Keratinocyte (primary cell): ENCODE data around the gene WDR1.

Experiments used
- EZH2 ChIP-seq: IDR thresholded peaks from one replicate; pipeline ENCODE4 v1.6.1; 2012; ENCODE audit warnings: inconsistent platforms, mild to moderate bottlenecking, low read length, moderate library complexity
- TF ChIP-seq, protein P1 (sequence below), 3 experiments: IDR thresholded peaks in 1 of 3; conservative IDR thresholded peaks in 1 of 3; optimal IDR thresholded peaks in 1 of 3; 2 replicates in 2 of 3; 3 replicates in 1 of 3; pipeline versions ENCODE3 to v1.5.1; 2011; ENCODE audit warnings: low read length in 3 of 3, mild to moderate bottlenecking in 3 of 3, moderate library complexity in 2 of 3, control low read depth in 1 of 3, inconsistent platforms in 1 of 3; ENCODE audit not compliant: insufficient read depth in 2 of 3; ENCODE audit errors: extremely low read depth in 1 of 3

DNA sequence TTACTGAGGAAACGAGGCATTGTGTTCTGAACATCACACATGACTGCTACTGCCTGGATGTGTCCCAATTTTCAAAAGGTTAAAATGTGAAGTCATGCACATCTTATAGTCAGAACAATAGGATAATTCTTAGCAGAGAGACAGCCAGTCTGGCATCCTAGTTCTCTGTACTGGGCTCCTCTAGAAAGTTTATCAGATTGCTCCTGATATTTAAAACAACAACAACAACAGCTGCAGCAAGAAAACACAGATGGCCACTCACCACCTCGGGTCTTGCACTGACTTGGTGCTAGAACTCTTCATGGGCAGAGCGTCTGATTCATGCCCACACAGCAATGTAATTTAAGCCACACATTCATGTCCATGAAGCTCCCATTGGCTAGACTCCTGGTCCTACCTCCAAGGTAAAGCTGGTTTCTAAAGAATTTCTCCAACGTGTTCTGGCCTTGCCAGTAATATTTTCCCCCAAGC lies 62.0 kb downstream of the WDR1 start:
- TF ChIP-seq, protein P1, sequence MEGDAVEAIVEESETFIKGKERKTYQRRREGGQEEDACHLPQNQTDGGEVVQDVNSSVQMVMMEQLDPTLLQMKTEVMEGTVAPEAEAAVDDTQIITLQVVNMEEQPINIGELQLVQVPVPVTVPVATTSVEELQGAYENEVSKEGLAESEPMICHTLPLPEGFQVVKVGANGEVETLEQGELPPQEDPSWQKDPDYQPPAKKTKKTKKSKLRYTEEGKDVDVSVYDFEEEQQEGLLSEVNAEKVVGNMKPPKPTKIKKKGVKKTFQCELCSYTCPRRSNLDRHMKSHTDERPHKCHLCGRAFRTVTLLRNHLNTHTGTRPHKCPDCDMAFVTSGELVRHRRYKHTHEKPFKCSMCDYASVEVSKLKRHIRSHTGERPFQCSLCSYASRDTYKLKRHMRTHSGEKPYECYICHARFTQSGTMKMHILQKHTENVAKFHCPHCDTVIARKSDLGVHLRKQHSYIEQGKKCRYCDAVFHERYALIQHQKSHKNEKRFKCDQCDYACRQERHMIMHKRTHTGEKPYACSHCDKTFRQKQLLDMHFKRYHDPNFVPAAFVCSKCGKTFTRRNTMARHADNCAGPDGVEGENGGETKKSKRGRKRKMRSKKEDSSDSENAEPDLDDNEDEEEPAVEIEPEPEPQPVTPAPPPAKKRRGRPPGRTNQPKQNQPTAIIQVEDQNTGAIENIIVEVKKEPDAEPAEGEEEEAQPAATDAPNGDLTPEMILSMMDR (optimal IDR thresholded peaks at IDR 0.05 in 1 of 3, IDR thresholded peaks at IDR 0.05 in 1 of 3, conservative IDR thresholded peaks at IDR 0.05 in 1 of 3; ENCODE audit: extremely low read depth in 1 of 3, insufficient read depth in 2 of 3, low read length in 3 of 3) = no peak
- no peak for TF ChIP-seq EZH2
